IMR-90 (cell line): ENCODE measurements around the gene ARHGEF6. TPM values are rescaled to one million over a fixed set of nuclear protein-coding genes. Genes with fewer than 3 reads are reported as not detected.

ENCODE experiments used
- ATAC-seq: fragments of 200-7000 bp; cut with Tn5 transposase; 2 replicates; pipeline ENCODE4 v1.9.1; 2020; ENCODE audit warnings: low read depth, mild to moderate bottlenecking, moderate library complexity
- BruUV-seq: library from RNA; stranded (reverse); fragments of 400-500 nt; replicated peaks from 2 replicates; lab custom pipeline; 2021; lab: Mats Ljungman, UMichigan
- CTCF ChIA-PET: fragments of 300-600 bp; formaldehyde crosslinking; extraction: SDS; loops from one replicate; lab custom pipeline; 2021; ENCODE audit warnings: antibody characterized with exemption; lab: Yijun Ruan, JAX
- POLR2A ChIA-PET: fragments of 300-600 bp; sonication (Branson Sonifier 250); formaldehyde crosslinking; loops from one replicate; lab custom pipeline; 2022; ENCODE audit warnings: antibody characterized with exemption; ENCODE audit not compliant: unreplicated experiment; lab: Charles Lee
- DNase-seq: peaks from one replicate; pipeline ENCODE4 v3.0.0; 2013
- H2AFZ ChIP-seq: replicated peaks from 2 replicates; pipeline ENCODE3; 2013; ENCODE audit warnings: low read length, mild to moderate bottlenecking; ENCODE audit not compliant: poor library complexity
- H2AK5ac ChIP-seq: 2 replicates; pipeline ENCODE4 v1.6.1; 2013; ENCODE audit warnings: low read depth, low read length, inconsistent platforms
- H2AK9ac ChIP-seq: replicated peaks from 2 replicates; pipeline ENCODE3; 2013; ENCODE audit warnings: mild to moderate bottlenecking, low read depth, low read length, moderate library complexity; ENCODE audit not compliant: poor library complexity
- H2BK120ac ChIP-seq: 2 replicates; pipeline ENCODE4 v1.6.1; 2013; ENCODE audit warnings: low read depth, low read length, inconsistent platforms
- H2BK15ac ChIP-seq: 3 replicates; pipeline ENCODE4 v1.6.1; 2013; ENCODE audit warnings: low read depth, low read length, inconsistent platforms
- H2BK20ac ChIP-seq: 2 replicates; pipeline ENCODE4 v1.6.1; 2013; ENCODE audit warnings: low read depth, mild to moderate bottlenecking, inconsistent platforms, low read length, moderate library complexity
- H2BK5ac ChIP-seq: 2 replicates; pipeline ENCODE4 v1.6.1; 2013; ENCODE audit warnings: mild to moderate bottlenecking, low read depth, low read length, inconsistent platforms; ENCODE audit not compliant: poor library complexity, severe bottlenecking
- H3K14ac ChIP-seq: replicated peaks from 2 replicates; pipeline ENCODE4 v1.6.1; 2013; ENCODE audit warnings: low read depth, low read length, inconsistent platforms
- H3K18ac ChIP-seq: 2 replicates; pipeline ENCODE4 v1.6.1; 2013; ENCODE audit warnings: low read depth, low read length, control low read depth
- H3K23ac ChIP-seq: 2 replicates; pipeline ENCODE4 v1.6.1; 2013; ENCODE audit warnings: low read depth, low read length, inconsistent platforms
- H3K27ac ChIP-seq: 2 replicates; pipeline ENCODE4 v1.5.1; 2013; ENCODE audit warnings: mild to moderate bottlenecking, control low read depth, low read length; ENCODE audit not compliant: insufficient read depth
- H3K27me3 ChIP-seq: 2 replicates; pipeline ENCODE4 v1.6.1; 2013; ENCODE audit warnings: low read length; ENCODE audit not compliant: control insufficient read depth, insufficient read depth
- H3K36me3 ChIP-seq: 2 replicates; pipeline ENCODE4 v1.6.1; 2013; ENCODE audit warnings: low read length, mixed read lengths; ENCODE audit not compliant: control insufficient read depth, insufficient read depth
- H3K4ac ChIP-seq: 2 replicates; pipeline ENCODE4 v1.6.1; 2013; ENCODE audit warnings: low read depth, low read length, inconsistent platforms
- H3K4me1 ChIP-seq: 2 replicates; pipeline ENCODE4 v1.6.1; 2013; ENCODE audit warnings: low read length, mixed read lengths; ENCODE audit not compliant: control insufficient read depth, insufficient read depth
- H3K4me2 ChIP-seq: 2 replicates; pipeline ENCODE4 v1.6.1; 2013; ENCODE audit warnings: low read depth, mild to moderate bottlenecking, control low read depth, low read length, moderate library complexity
- H3K4me3 ChIP-seq: 2 replicates; pipeline ENCODE4 v1.5.1; 2013; ENCODE audit warnings: low read depth, mild to moderate bottlenecking, control low read depth, low read length, moderate library complexity; ENCODE audit not compliant: insufficient read depth
- H3K56ac ChIP-seq: 2 replicates; pipeline ENCODE4 v1.6.1; 2013; ENCODE audit warnings: low read length, inconsistent platforms; ENCODE audit not compliant: insufficient read depth; ENCODE audit errors: extremely low read depth
- H3K79me1 ChIP-seq, 2 experiments: 2 replicates each; pipeline ENCODE4 v1.6.1; 2013; ENCODE audit warnings: low read length in 2 of 2, inconsistent platforms in 1 of 2, low read depth in 1 of 2
- H3K9ac ChIP-seq: 2 replicates; pipeline ENCODE4 v1.6.1; 2013; ENCODE audit warnings: low read depth, low read length, control low read depth
- H3K9me1 ChIP-seq: 2 replicates; pipeline ENCODE4 v1.6.1; 2013; ENCODE audit warnings: low read length, inconsistent platforms; ENCODE audit not compliant: insufficient read depth
- H3K9me3 ChIP-seq: 2 replicates; pipeline ENCODE4 v1.6.1; 2013; ENCODE audit warnings: low read length; ENCODE audit not compliant: control insufficient read depth, insufficient read depth
- H4K20me1 ChIP-seq: 2 replicates; pipeline ENCODE4 v1.6.1; 2013; ENCODE audit warnings: low read length, inconsistent platforms; ENCODE audit not compliant: insufficient read depth
- H4K5ac ChIP-seq: 2 replicates; pipeline ENCODE4 v1.6.1; 2013; ENCODE audit warnings: mild to moderate bottlenecking, low read depth, low read length, control low read depth
- H4K8ac ChIP-seq, 2 experiments: 2 replicates each; pipeline ENCODE4 v1.6.1; 2013; ENCODE audit warnings: low read depth in 2 of 2, low read length in 2 of 2, control low read depth in 1 of 2, inconsistent platforms in 1 of 2
- H4K91ac ChIP-seq: 2 replicates; pipeline ENCODE4 v1.6.1; 2013; ENCODE audit warnings: low read depth, low read length, inconsistent platforms; ENCODE audit not compliant: insufficient read depth
- BHLHE40 ChIP-seq: fragments of 150-350 bp; IDR thresholded peaks from 2 replicates; pipeline ENCODE4 v1.6.1; 2016; ENCODE audit warnings: mild to moderate bottlenecking, low read depth, low read length
- CEBPB ChIP-seq: IDR thresholded peaks from 2 replicates; pipeline ENCODE4 v1.6.1; 2012; ENCODE audit warnings: low read depth, low read length, improper control_type of control experiment
- CHD1 ChIP-seq: IDR thresholded peaks from 2 replicates; pipeline ENCODE4 v1.6.1; 2012; ENCODE audit warnings: low read depth, low read length, improper control_type of control experiment
- FOS ChIP-seq: fragments of 150-350 bp; IDR thresholded peaks from 2 replicates; pipeline ENCODE4 v1.6.1; 2016; ENCODE audit warnings: low read depth, low read length
- MAFK ChIP-seq: IDR thresholded peaks from 2 replicates; pipeline ENCODE4 v1.6.1; 2012; ENCODE audit warnings: low read depth, low read length, improper control_type of control experiment
- MAZ ChIP-seq: IDR thresholded peaks from 2 replicates; pipeline ENCODE4 v1.6.1; 2012; ENCODE audit warnings: low read depth, mild to moderate bottlenecking, low read length, improper control_type of control experiment, moderate library complexity, borderline replicate concordance
- MXI1 ChIP-seq: IDR thresholded peaks from 2 replicates; pipeline ENCODE4 v1.6.1; 2012; ENCODE audit warnings: low read depth, mild to moderate bottlenecking, low read length, moderate library complexity, borderline replicate concordance
- NFE2L2 ChIP-seq: fragments of 150-350 bp; IDR thresholded peaks from 2 replicates; pipeline ENCODE4 v1.6.1; 2016; ENCODE audit warnings: low read depth, mild to moderate bottlenecking, low read length
- POLR2A ChIP-seq: IDR thresholded peaks from 2 replicates; pipeline ENCODE4 v1.6.1; 2012; ENCODE audit warnings: mild to moderate bottlenecking, low read depth, low read length
- RAD21 ChIP-seq: IDR thresholded peaks from 2 replicates; pipeline ENCODE4 v1.6.1; 2012; ENCODE audit warnings: low read length, improper control_type of control experiment
- RCOR1 ChIP-seq: IDR thresholded peaks from 2 replicates; pipeline ENCODE4 v1.6.1; 2012; ENCODE audit warnings: mild to moderate bottlenecking, low read length, improper control_type of control experiment; ENCODE audit not compliant: insufficient replicate concordance
- RFX5 ChIP-seq: IDR thresholded peaks from 2 replicates; pipeline ENCODE4 v1.8.0; 2012; ENCODE audit warnings: low read depth, mild to moderate bottlenecking, low read length, moderate library complexity
- SMC3 ChIP-seq: fragments of 150-350 bp; IDR thresholded peaks from 2 replicates; pipeline ENCODE4 v1.6.1; 2016; ENCODE audit warnings: low read depth, mild to moderate bottlenecking, antibody characterized with exemption, low read length, moderate library complexity
- WGBS, 2 experiments: methylation state at CpG; one replicate each; pipeline versions ENCODE4 v1.1.5 to v1.1.7; 2013; ENCODE audit warnings: missing lambda C conversion rate in 2 of 2; ENCODE audit not compliant: insufficient read length in 1 of 2; ENCODE audit errors: extremely low coverage in 2 of 2; 5-methylcytosine and 5-hydroxymethylcytosine counted together
- dilution Hi-C: fragments of 300-500 bp; cut with HindIII; formaldehyde crosslinking; loops from one replicate; pipeline ENCODE4 v1.14.3; 2018; ENCODE audit warnings: low sequenced_read_pairs; ENCODE audit not compliant: unreplicated experiment
- in situ Hi-C: fragments of 300-500 bp; cut with MboI; formaldehyde crosslinking; loops from 3 replicates; pipeline ENCODE4 v1.14.3; 2019; ENCODE audit warnings: low sequenced_read_pairs, inconsistent platforms, mixed read lengths
- intact Hi-C: fragments of 100-400 bp; cut with micrococcal nuclease; formaldehyde crosslinking; loops from 2 replicates; pipeline ENCODE4 v1.10.0; 2022
- polyA plus RNA-seq, 3 experiments: library from polyadenylated mRNA; depleted of rRNA; stranded (reverse); fragments of >200 nt; gene quantifications; 2 replicates each; pipeline ENCODE4 v1.2.3, GENCODE V29; 2012; ENCODE audit warnings: low replicate concordance in 1 of 3
- total RNA-seq: library from RNA; depleted of rRNA; stranded (reverse); fragments of >200 nt; gene quantifications from 2 replicates; pipeline ENCODE4 v1.2.3, GENCODE V29; 2012
- TF ChIP-seq, protein P1 (sequence below): fragments of 150-350 bp; IDR thresholded peaks from 2 replicates; pipeline ENCODE4 v1.6.1; 2016; ENCODE audit warnings: low read depth, mild to moderate bottlenecking, low read length, moderate library complexity, borderline replicate concordance
- TF ChIP-seq, protein P2 (sequence below): conservative IDR thresholded peaks from 2 replicates; pipeline ENCODE4 v1.5.1; 2012; ENCODE audit warnings: mild to moderate bottlenecking, low read depth, low read length, improper control_type of control experiment
- TF ChIP-seq, protein P3 (sequence below): fragments of 150-350 bp; IDR thresholded peaks from 2 replicates; pipeline ENCODE4 v1.6.1; 2017; ENCODE audit warnings: mild to moderate bottlenecking, antibody characterized with exemption, low read length, low read depth

Gene ARHGEF6
- total and polyA plus RNA-seq, 2 of the 4 experiments (the other 2 are of a cell fraction) = 2.1 to 2.7 TPM

DNA sequence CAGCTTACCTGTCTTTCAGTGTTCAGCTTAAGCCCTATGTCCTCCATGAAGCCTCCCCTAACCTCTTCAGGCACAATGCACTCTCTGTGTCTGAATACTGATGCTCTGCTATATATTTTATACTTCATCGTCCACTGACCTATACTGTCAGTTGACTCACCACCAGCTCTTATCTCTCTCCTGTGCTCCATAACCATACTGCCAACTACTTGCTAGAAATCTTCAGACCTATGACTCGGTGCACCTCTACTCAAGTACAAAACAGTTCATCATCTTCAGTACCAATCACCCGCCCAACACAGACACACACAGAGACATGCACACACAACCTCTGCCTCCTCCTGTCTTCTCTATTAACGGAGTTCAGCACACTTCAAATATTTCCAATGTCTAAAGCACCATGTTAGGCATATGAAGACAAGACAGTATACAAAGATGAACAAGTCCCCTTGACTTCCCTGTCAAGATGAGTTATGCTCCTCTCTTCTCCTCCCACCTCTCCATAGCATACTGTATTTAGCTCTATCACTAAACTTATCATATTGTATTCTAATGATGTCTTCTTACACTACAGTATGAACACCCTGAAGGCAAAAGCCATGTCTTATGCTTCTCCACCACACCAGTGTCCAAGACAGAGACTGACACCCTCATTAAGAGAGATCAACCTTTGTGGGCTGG is 42.5 kb downstream of the ARHGEF6 start:
- H2BK120ac ChIP-seq = no peak overlapping the region
- CTCF ChIA-PET = no interaction called here

More for the DNA sequence above, 42.5 kb downstream of the ARHGEF6 start:
- Histone ChIP-seq H3K27ac (no peak overlapping the region), H3K18ac (no peak overlapping the region), H3K9ac (no peak overlapping the region), H3K4me2 (no peak overlapping the region), H3K4me1 (no peaks in the 10 kb centered on the region), H3K56ac (no peak overlapping the region), H3K23ac (no peak overlapping the region), H2BK20ac (no peak overlapping the region), H4K91ac (no peak overlapping the region), H3K36me3 (no peaks in the 10 kb centered on the region), H3K27me3 (no peaks in the 10 kb centered on the region; the same call in none of the 2 replicates), H2AK9ac (no peak overlapping the region), H4K20me1 (no peaks in the 10 kb centered on the region), H2AK5ac (no peak overlapping the region), H2BK15ac (no peak overlapping the region), H3K79me1 (no peaks in the 10 kb centered on the region), H3K4me3 (no peak overlapping the region), H3K9me1 (0 out of 2 replicates have a peak, but pooled peaks cover 3% of the 10 kb centered on the region), H2AFZ (no peak overlapping the region), H4K5ac (no peak overlapping the region), H3K14ac (no peak overlapping the region), H4K8ac (no peak overlapping the region), H3K9me3 (no peaks in the 10 kb centered on the region), H3K4ac (no peak overlapping the region), H2BK5ac (no peak overlapping the region)
- in situ Hi-C loops (no loop called here), intact Hi-C loops (no loop called here), dilution Hi-C loops (no loop called here)
- no TSS peak for BruUV-seq
- 51% methylated on average over 2 of the region's 4 CpGs; no CpG with 5 or more reads in 1 of the 2 experiments for WGBS, 2 experiments
- POLR2A ChIA-PET = no interaction called here
- TF ChIP-seq MAFK (no peak), MXI1 (no peak), POLR2A (no peak), NFE2L2 (no peak), MAZ (no peak), BHLHE40 (no peak), RFX5 (no peak), RAD21 (no peak), CEBPB (no peak), CHD1 (no peak), FOS (no peak), SMC3 (no peak), RCOR1 (no peak)
- TF ChIP-seq, protein P1, sequence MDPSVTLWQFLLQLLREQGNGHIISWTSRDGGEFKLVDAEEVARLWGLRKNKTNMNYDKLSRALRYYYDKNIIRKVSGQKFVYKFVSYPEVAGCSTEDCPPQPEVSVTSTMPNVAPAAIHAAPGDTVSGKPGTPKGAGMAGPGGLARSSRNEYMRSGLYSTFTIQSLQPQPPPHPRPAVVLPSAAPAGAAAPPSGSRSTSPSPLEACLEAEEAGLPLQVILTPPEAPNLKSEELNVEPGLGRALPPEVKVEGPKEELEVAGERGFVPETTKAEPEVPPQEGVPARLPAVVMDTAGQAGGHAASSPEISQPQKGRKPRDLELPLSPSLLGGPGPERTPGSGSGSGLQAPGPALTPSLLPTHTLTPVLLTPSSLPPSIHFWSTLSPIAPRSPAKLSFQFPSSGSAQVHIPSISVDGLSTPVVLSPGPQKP = no peak
- TF ChIP-seq, protein P2, sequence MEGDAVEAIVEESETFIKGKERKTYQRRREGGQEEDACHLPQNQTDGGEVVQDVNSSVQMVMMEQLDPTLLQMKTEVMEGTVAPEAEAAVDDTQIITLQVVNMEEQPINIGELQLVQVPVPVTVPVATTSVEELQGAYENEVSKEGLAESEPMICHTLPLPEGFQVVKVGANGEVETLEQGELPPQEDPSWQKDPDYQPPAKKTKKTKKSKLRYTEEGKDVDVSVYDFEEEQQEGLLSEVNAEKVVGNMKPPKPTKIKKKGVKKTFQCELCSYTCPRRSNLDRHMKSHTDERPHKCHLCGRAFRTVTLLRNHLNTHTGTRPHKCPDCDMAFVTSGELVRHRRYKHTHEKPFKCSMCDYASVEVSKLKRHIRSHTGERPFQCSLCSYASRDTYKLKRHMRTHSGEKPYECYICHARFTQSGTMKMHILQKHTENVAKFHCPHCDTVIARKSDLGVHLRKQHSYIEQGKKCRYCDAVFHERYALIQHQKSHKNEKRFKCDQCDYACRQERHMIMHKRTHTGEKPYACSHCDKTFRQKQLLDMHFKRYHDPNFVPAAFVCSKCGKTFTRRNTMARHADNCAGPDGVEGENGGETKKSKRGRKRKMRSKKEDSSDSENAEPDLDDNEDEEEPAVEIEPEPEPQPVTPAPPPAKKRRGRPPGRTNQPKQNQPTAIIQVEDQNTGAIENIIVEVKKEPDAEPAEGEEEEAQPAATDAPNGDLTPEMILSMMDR = no peak
- TF ChIP-seq, protein P3, sequence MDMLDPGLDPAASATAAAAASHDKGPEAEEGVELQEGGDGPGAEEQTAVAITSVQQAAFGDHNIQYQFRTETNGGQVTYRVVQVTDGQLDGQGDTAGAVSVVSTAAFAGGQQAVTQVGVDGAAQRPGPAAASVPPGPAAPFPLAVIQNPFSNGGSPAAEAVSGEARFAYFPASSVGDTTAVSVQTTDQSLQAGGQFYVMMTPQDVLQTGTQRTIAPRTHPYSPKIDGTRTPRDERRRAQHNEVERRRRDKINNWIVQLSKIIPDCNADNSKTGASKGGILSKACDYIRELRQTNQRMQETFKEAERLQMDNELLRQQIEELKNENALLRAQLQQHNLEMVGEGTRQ = no peak
- no peak for DNase-seq
- ATAC-seq = no peak
